HEK293 (cell line): ENCODE results near the gene CYP4F8.

Source experiments
- CTCF ChIP-seq: fragments of 450-650 bp; formaldehyde crosslinking; IDR thresholded peaks from 2 replicates; pipeline ENCODE4 v1.5.1; 2016; ENCODE audit warnings: missing biosample characterization, missing genetic modification characterization
- ZBTB17 ChIP-seq: fragments of 450-650 bp; formaldehyde crosslinking; IDR thresholded peaks from 2 replicates; pipeline ENCODE4 v1.5.1; 2016; ENCODE audit warnings: missing biosample characterization, missing genetic modification characterization
- ZBTB7A ChIP-seq: fragments of 450-650 bp; formaldehyde crosslinking; IDR thresholded peaks from 2 replicates; pipeline ENCODE4 v1.5.1; 2016; ENCODE audit warnings: low read depth, missing biosample characterization, missing genetic modification characterization
- ZNF274 ChIP-seq, 2 experiments: fragments of 200-500 bp in 1 of 2; fragments of 450-650 bp in 1 of 2; sonication (Bioruptor generic) in 1 of 2; formaldehyde crosslinking in 1 of 2; IDR thresholded peaks; 2 replicates each; pipeline versions ENCODE4 v1.5.1 to v1.6.1; 2014 to 2016; ENCODE audit warnings: borderline replicate concordance in 1 of 2, inconsistent platforms in 1 of 2, low read length in 1 of 2, missing biosample characterization in 1 of 2, missing genetic modification characterization in 1 of 2
- ZNF423 ChIP-seq: fragments of 450-650 bp; formaldehyde crosslinking; IDR thresholded peaks from 2 replicates; pipeline ENCODE4 v1.5.1; 2016; ENCODE audit warnings: missing biosample characterization, missing genetic modification characterization
- ZNF549 ChIP-seq: fragments of 450-650 bp; IDR thresholded peaks from 2 replicates; pipeline ENCODE4 v1.5.1; 2018; ENCODE audit warnings: missing biosample characterization, missing genetic modification characterization, mild to moderate bottlenecking, inconsistent platforms, moderate library complexity

- TF ChIP-seq ZBTB17 (tag by site-specific recombination): no peak
- no peak for TF ChIP-seq ZBTB7A
- no peak for TF ChIP-seq CTCF (tag by site-specific recombination)
- no peak for TF ChIP-seq ZNF423 (tag by site-specific recombination)
- no peak for TF ChIP-seq ZNF549 (tag by site-specific recombination)
- TF ChIP-seq ZNF274 (IDR thresholded peaks at IDR 0.05; ENCODE audit: low read length): no peak
- TF ChIP-seq ZNF274 (tag by site-specific recombination; IDR thresholded peaks at IDR 0.05; ENCODE audit: borderline replicate concordance): no peak
Measured at GRCh38 chr19:15669440-15669839, 54.4 kb downstream of the CYP4F8 start.
